Measurements from ENCODE around the gene LBR.

DNA sequence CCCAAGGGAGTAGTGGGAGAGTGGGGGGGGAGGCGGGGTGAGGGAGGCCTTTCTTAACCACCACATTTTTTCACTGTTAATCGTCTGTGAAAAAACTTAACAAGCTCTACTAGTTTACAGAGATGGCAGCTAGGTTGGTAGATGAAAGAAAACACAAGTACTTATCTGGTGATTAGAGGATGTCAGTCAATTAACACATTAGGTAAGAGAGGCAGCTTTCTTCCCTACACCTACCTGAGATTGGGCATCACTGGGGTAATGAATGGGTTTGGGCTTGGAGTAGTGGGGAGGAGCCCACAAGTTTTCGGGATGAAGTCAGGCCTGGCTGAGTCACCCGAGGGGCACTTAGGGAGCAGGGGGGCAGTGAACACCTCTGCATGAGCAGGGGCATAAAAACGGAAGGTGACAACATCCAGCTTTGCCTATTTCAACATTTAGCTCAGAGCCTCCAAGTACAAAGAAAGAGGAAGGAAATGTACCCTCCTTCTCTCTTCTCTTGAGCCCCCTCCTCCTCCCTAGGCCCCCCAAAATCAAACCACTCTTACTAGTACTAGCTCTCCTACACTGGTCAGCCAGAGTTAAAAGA is 2.5 kb downstream of the LBR start:
- TF ChIP-seq SUZ12 (IDR thresholded peaks at IDR 0.05; ENCODE audit: extremely low read depth, insufficient read depth, insufficient read length) = no peak
- no peak for TF ChIP-seq ZNF274 (IDR thresholded peaks at IDR 0.05; ENCODE audit: low read depth, low read length)
- no peak for TF ChIP-seq YY1 (IDR thresholded peaks at IDR 0.05; ENCODE audit: insufficient read depth, insufficient read length)

All from NT2/D1 (cell line).